HCEC 1CT (cell line): Measurements from ENCODE around the gene RNGTT.
A peak's percentile ranks its signal among the peaks of the same experiment; 100 is the strongest.
"Not testable (repeated sequence)": the region's sequence is repeated elsewhere in the genome, so short reads cannot be mapped to it uniquely, and the experiment has no call there.

ENCODE experiments used
- DNase-seq: peaks from one replicate; pipeline ENCODE4 v3.0.0-alpha.2; 2017

RNGTT gene

DNA sequence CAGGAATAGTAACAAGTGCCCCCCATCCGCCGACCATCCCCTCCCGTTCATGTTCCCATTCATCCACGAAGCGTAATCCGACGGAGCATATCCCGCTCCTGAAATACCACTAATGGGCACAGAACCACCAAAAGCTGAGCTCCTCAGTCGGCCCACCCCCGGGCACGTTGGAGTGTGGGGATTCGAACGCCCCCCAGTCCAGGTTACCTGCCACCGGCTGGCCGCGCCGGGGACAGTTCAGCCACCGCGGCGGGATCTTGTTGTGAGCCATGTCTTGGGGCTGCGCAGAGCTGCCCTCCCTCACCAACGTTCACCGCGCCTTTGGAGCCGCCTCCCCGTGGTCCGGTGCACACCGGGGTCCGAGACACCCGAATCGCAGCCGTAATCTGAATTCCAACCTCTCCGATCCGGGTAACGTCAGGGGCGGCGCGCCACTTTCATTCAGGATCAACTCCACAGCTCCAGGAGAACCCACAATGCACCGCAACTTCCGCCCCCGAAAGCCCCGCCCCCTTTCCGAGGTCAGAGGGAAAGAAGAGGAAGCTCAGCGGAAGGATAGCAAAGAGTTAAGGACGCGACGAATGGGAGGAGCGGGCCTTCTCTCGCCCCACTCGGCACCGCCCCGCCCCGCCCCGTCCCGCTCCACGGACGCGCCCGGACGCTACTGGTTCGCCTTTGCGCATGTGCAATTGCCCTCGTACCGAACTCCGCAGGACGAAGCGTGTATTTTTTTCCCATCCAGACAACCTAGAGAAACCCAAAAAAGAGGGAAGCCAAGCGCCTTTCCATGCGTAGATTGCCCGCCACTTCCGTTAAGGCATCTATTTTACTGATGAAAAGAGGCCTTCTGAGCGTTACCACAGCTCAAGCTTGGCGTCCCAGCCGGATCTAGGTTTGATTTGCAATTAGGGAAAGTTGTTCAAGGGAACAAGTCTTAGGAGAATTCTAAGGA, at the start of gene RNGTT:
Gene RNGTT (minus strand): TSS at position 480 of the 952 bp plus-strand sequence. CDS start 209 bp downstream, at position 271.
- peak; percentile 97 for DNase-seq

DNA sequence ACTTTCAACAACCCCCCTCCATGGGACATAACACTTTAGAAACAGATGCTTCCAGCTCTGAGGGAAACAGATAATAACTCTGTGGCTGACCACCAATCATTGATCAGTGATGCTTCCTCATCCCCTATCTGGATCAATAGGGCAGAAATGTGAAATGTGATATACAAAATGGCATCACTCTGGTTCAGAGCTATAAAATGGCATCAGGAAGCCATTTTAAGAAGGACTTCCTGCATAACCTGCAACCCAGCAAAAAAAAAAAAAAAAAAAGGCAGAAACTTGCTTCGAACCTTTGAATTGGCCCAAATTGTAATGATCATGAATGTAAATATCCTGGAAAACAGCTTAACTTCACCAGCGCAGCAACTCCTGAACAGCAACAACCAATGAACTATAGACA, 48.0 kb upstream of the RNGTT start:
- no peak for DNase-seq

GRCh38 chr6:89010825-89011224, 47.4 kb upstream of the RNGTT start:
- DNase-seq: no peak

DNA sequence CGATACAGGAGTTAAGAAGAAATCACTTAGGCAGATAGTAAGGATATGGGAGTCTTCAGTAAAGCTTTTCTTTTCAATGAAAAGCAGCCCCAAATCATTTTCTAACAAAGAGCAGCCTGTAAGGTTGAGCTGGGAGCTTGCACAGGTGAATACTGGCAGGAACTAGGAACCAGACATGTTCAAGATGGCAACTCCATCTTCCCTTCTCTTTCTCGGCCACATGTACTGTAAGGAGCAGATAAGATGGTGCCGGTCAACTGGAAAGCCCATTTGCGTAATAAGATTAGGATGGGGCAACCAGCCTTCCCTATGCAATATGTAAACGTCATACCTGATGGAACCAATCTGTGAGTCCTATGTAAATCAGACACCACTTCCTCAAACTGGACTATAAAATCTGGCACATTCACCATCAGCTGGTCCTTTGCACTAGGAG, 46.2 kb upstream of the RNGTT start:
- DNase-seq: no peak

- DNase-seq: no peak
These were observed 45.5 kb upstream of the RNGTT start for GRCh38 chr6:89008815-89009374.

GRCh38 chr6:89008001-89008814, 44.8 kb upstream of the RNGTT start:
- DNase-seq: no peak

- DNase-seq: no peak
These were observed 44.0 kb upstream of the RNGTT start for GRCh38 chr6:89007209-89008000.

GRCh38 chr6:89002523-89002922, 39.1 kb upstream of the RNGTT start:
- DNase-seq: no peak

- DNase-seq: no peak
These were observed 33.9 kb upstream of the RNGTT start for GRCh38 chr6:88997327-88997726.

DNA sequence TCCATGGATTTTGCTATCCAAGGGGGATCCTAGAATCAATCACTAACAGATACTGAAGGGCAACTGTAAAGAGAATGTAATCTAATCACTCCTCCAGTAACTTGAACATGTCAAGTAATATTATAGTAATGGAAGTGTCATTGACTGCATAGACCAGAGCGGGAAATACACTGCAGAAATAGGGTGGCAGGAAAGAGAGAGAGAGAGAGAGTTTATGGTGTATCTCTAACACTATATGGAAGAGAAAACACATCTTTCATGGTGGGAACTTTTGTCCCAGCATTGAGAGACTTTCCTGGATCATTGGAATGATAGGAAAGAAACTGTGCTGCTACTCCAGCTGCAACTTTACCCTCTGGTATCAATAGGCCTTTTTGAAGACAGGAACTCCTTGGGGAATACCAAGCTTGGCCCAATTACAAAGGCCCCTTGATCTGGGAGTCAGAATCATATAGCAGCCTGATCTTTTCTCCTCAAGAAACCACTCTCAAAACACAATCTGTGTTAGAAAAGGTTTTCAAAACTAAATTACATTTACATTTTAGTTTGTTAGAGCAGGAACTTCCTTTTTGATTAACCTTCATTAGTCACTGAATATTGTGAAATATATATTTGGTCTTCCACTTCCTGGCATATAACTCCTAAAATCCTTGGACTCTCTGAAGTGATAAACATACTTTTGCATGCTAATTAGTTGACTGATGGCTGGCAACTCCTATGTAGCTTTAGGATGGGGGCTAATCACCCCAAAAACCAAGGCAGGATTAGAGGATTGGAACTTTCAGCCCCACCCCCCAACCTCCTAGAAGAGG, 29.5 kb upstream of the RNGTT start:
- DNase-seq: peak; percentile 39

- DNase-seq: peak; percentile 15
These were observed 25.8 kb upstream of the RNGTT start for GRCh38 chr6:88989215-88989614.

DNA sequence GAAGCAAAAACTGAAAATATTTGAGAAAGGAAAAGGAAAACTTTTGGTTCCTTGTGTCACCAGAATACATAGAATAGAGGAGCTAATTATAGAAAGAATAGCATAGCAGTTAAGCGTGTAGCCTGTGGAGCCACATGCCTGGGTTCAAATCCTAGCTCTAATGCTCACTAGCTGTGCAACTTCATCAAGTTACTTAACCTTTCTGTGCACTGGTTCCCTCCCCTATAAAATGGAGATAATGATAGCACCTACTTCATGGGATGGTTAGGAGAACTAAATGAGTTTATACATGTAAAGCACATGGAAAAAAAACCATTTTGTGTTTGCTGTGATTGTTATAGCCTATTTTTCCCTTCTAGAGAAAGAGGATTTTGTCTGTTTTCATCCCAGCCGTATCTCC, 24.5 kb upstream of the RNGTT start:
- no peak for DNase-seq

GRCh38 chr6:88985901-88986300, 22.5 kb upstream of the RNGTT start:
- no peak for DNase-seq

DNA sequence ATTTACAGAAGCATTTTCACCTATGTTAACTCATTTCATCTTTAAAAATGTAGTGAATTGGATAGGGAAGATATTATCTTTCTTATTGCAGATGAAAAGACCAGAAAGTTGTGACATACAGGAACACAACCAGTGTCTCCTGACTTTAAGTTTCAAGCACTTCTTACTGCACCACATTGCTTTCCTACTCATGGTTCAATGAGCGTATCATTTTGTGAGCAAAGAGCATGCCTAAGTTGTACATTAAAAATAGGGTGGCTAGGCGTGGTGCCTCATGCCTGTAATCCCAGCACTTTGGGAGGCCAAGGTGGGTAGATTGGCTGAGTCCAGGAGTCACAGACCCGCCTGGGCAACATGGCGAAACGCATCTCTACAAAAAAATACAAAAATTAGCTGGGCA, 21.2 kb upstream of the RNGTT start:
- no peak for DNase-seq

DNA sequence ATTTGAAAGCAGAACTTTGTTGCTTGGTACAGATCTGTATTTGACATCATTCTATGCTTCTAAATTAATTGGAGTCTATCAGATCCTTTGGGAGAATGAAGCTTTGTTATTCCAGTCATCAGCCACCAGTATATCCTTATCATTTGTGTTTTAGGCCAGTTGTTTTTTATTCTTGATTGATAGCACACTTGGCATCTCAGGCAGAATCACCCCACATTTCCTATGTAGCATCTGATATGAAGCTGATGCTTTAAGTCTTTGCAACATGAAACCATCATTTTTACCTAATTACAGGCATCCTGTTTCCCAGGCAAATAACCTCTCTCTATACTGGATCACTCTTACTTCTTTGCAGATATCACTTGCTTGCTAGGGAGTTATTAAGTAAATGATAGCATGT, 20.7 kb upstream of the RNGTT start:
- no peak for DNase-seq

- DNase-seq: peak; percentile 54
These were observed 20.1 kb upstream of the RNGTT start for GRCh38 chr6:88983532-88983931.

GRCh38 chr6:88983129-88983528, 19.7 kb upstream of the RNGTT start:
- DNase-seq: not testable (repeated sequence)

- peak; percentile 84 for DNase-seq
These were observed 19.3 kb upstream of the RNGTT start for GRCh38 chr6:88982720-88983119.

- DNase-seq: no peak
These were observed 12.0 kb upstream of the RNGTT start for GRCh38 chr6:88975369-88975768.

DNA sequence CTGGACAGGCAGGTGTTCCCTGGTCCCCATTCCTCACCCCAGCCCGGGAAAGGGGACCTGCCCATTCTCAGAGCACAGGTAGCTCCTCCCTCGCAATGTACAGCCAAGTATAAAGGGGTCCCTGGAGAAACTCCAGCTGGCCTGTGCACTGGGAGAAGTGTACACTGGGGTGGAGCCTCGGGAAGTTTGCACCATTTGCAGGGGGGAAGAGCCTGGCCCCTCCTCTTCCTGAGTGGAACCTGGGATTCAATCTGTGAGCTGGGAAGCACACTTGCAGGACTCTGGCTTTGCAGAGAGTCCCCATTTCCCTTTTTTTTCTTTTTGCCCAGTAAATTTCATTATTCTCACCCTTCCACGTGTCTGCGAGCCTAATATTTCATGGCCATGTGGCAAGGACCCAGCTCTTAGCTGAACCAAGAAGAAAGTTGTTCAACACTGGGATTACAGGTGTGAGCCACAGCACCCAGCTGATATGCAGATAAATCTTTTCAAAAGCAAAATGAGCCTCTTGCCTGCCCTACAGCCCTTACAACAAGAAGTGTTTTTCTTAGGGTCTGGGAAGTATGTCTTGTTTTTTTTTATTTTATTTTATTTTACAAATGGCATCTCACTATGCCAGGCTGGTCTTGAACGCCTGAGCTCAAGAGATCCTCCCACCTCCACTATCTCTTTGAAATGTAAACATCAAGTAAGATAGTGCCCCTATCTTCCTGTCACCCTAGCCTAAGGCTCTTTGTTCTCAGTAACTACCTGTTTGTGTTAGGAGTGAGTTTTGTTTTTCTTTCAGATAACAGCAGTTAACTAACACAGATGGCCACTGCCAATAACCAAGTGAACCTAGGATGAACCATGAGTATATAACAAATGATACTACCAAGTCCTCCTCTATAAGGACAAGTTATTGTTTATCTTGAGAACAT, 9.3 kb upstream of the RNGTT start:
- DNase-seq: no peak

GRCh38 chr6:88970301-88970700, 6.9 kb upstream of the RNGTT start:
- no peak for DNase-seq
